Activated naive CD4-positive, alpha-beta T cell treated with anti-CD3 and anti-CD28 coated beads for 36 hours (primary cell): Measurements from ENCODE around the gene ERI3. TPM values are rescaled to one million over a fixed set of nuclear protein-coding genes. Genes with fewer than 3 reads are reported as not detected.
A peak's percentile ranks its signal among the peaks of the same experiment; 100 is the strongest.

Experiments used
- CTCF ChIA-PET: fragments of 350-600 bp; sonication (Branson Sonifier 250); formaldehyde crosslinking; loops from one replicate; lab custom pipeline; 2021; ENCODE audit warnings: antibody characterized with exemption; lab: Charles Lee
- DNase-seq: peaks from one replicate; pipeline ENCODE4 v3.0.0-alpha.2; 2020
- H3K27ac Mint-ChIP-seq: one replicate; pipeline ENCODE4 v1.8.0; 2021; ENCODE audit warnings: mild to moderate bottlenecking, mixed read lengths
- H3K27me3 Mint-ChIP-seq: one replicate; pipeline ENCODE4 v1.8.0; 2021; ENCODE audit warnings: low read depth, mixed read lengths
- H3K36me3 Mint-ChIP-seq: one replicate; pipeline ENCODE4 v1.8.0; 2021; ENCODE audit warnings: low read depth, mixed read lengths
- H3K4me1 Mint-ChIP-seq: one replicate; pipeline ENCODE4 v1.8.0; 2021; ENCODE audit warnings: low read depth, mixed read lengths
- H3K4me3 Mint-ChIP-seq: one replicate; pipeline ENCODE4 v1.8.0; 2021; ENCODE audit warnings: mild to moderate bottlenecking, moderate library complexity, mixed read lengths
- H3K9me3 Mint-ChIP-seq: one replicate; pipeline ENCODE4 v1.8.0; 2021; ENCODE audit warnings: mixed read lengths
- intact Hi-C: fragments of 100-400 bp; cut with micrococcal nuclease; formaldehyde crosslinking; loops from one replicate; pipeline ENCODE4 v1.15.1; 2023
- total RNA-seq, 2 experiments: library from RNA; stranded (reverse); gene quantifications; one replicate each; pipeline ENCODE4 v1.2.3, GENCODE V29; 2021

ERI3 gene
- total RNA-seq, 2 experiments from 2014 or later: 42.4 to 43.0 TPM

DNA sequence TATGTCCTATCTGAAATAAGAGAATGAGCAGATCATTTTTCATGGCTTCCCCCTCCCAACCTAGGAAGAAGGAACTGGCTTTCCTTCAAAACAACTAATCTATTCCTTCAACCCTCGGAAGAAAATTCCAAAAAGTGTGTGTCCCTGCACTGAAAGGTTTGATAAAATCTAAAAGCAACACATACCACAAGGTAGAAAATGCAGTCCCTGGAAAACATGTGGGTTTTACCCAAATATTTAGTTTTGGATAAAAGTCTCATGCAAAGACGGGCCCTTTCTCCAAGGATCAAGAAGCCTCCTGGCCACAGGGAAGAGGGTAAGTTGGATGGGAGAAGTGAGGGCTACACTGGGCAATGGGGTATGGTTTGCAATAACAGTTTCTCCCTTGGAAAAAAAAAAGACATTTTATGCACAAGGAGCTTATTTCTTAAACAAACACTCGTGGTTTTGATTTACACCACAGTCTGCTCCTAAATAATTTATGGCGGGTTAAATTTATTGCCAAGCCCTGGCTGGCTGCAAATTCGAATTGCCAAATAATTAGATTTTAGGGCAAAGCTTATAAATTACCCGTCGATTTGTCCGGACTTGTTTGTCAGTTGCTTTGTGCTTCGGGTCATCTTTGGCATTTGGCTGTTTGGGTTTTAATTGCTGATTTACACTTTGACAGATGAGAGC lies 28.9 kb downstream of the ERI3 start:
- no peak for DNase-seq
- Mint-ChIP-seq H3K36me3 (peaks cover 2% of the 10 kb centered on the region), H3K27me3 (no peaks in the 10 kb centered on the region), H3K4me3 (no peak overlapping the region), H3K27ac (no peak overlapping the region), H3K4me1 (no peaks in the 10 kb centered on the region), H3K9me3 (no peaks in the 10 kb centered on the region)
- intact Hi-C loops: no loop called here
- CTCF ChIA-PET: interaction anchor here (1.1 kb wide), 1 partner anchor 67 kb away, joined by 7 read pairs; no protein-coding TSS in a partner anchor

- Mint-ChIP-seq H3K36me3 (peaks cover 4% of the 10 kb centered on the region), H3K9me3 (no peaks in the 10 kb centered on the region), H3K4me3 (no peak overlapping the region), H3K27ac (no peak overlapping the region), H3K4me1 (peaks cover 2% of the 10 kb centered on the region), H3K27me3 (no peaks in the 10 kb centered on the region)
- intact Hi-C loops: no loop called here
- no peak for DNase-seq
- CTCF ChIA-PET: no interaction called here
These were observed 31.1 kb downstream of the ERI3 start for GRCh38 chr1:44323947-44324346.

GRCh38 chr1:44322367-44322766 lies 32.7 kb downstream of the ERI3 start:
- Mint-ChIP-seq H3K36me3 (peaks cover 16% of the 10 kb centered on the region), H3K27me3 (no peaks in the 10 kb centered on the region), H3K9me3 (no peaks in the 10 kb centered on the region), H3K4me3 (no peak overlapping the region), H3K27ac (no peak overlapping the region), H3K4me1 (peaks cover 11% of the 10 kb centered on the region)
- CTCF ChIA-PET: interaction anchor here (0.6 to 0.9 kb wide), 3 partner anchors 51 to 242 kb away, joined by 3 to 4 read pairs (median 4); no protein-coding TSS in a partner anchor
- intact Hi-C loops: no loop called here
- no peak for DNase-seq

- Mint-ChIP-seq H3K27me3 (no peaks in the 10 kb centered on the region), H3K9me3 (no peaks in the 10 kb centered on the region), H3K4me1 (peaks cover 11% of the 10 kb centered on the region), H3K4me3 (no peak overlapping the region), H3K27ac (no peak overlapping the region), H3K36me3 (peaks cover 18% of the 10 kb centered on the region)
- intact Hi-C loops: no loop called here
- CTCF ChIA-PET: interaction anchor here (0.7 kb wide), 1 partner anchor 242 kb away, joined by 4 read pairs; no protein-coding TSS in a partner anchor
- no peak for DNase-seq
These were observed 33.6 kb downstream of the ERI3 start for GRCh38 chr1:44321466-44321865.

DNA sequence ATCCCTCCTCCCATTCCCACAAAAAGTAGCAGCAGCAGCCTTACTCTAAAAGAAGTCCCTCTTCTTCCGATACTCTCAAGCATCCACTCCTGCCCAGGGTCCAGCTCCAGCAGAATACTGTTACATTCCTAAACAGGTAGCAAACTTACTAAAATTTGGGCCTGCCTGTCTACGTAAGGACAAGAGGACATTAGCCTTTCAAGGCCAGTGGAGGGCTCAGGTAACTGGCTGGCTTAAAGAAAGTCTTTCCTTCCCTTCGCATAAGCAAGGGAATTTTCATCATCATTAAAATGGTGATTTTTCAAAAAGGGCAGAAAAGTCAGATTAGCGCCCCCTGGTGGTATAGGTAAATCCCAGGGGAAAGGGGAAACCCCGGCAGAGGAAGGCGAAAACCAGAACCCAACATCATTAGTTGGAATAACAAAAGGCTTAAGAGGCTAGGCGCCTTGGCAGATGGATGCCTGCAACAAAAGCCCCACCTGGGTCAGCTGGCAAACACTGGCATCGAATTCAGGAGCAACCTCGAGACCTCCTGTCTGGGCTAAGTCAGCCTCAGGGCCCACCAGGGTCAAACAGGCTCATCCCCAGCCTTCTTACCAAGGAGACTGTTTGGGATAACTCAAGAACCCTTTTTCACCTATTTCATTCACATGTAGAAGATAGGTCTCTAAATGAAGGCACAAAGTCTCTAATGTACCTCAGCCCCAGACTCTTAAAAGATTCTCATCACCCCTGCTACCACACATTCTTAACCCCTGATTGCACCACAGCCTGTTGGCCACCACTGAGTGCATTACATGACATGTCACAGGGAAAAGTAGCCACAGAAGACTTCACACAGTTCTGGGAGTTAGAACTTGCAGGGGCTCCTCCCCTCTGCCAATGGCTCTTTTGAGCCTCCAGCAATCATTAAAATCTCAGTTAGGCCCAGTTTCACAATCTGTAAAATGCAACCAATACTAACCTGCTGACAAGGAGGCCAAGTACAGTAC lies 36.7 kb downstream of the ERI3 start:
- H3K27me3 Mint-ChIP-seq: no peaks in the 10 kb centered on the region

DNA sequence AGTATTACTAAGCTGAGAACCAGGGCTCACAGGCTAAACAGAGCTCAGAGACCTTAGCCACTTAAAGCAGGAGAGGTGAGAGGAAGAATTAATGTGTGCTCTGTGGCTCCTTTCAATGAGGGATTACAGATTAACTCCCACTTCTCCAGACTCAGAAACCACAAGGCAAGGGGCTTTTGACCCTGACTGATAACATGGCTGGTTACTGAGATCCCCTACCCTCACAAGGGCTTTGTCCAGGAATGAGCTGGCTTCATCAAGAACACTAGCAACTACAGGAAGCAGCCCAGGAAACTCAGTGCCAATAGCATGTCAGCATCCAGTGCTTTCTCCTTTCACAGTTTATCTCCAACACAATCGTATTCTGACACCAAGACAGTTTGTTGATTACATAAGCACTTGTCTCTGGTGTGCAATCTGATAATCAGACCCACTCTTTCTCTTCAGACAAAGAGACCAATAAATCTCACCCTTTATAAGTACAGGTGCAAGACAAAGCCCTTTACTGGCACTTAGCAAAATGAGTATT lies 38.8 kb downstream of the ERI3 start:
- H3K4me3 Mint-ChIP-seq: no peak overlapping the region
- intact Hi-C loops: loop anchor here (5.0 kb wide), 1 partner anchor 79 kb away; no protein-coding TSS in a partner anchor
- peak; percentile 43 for DNase-seq
- CTCF ChIA-PET: interaction anchor here (5.3 kb wide), 1 partner anchor 99 kb away, joined by 34 read pairs; no protein-coding TSS in a partner anchor
- H3K27ac Mint-ChIP-seq: peak overlapping the region; percentile 68
- no peaks in the 10 kb centered on the region for H3K9me3 Mint-ChIP-seq
- peaks cover 11% of the 10 kb centered on the region for H3K4me1 Mint-ChIP-seq
- H3K36me3 Mint-ChIP-seq: peaks cover 27% of the 10 kb centered on the region
- no peaks in the 10 kb centered on the region for H3K27me3 Mint-ChIP-seq

More for the DNA sequence above, 36.7 kb downstream of the ERI3 start:
- Mint-ChIP-seq H3K4me3 (no peak overlapping the region), H3K4me1 (peaks cover 11% of the 10 kb centered on the region), H3K27ac (peak overlapping the region; percentile 34), H3K9me3 (no peaks in the 10 kb centered on the region), H3K36me3 (peaks cover 22% of the 10 kb centered on the region)
- peak; percentile 75 for DNase-seq
- intact Hi-C loops: loop anchor here (1.0 to 5.0 kb wide), 3 partner anchors 12 to 101 kb away; no protein-coding TSS in a partner anchor
- CTCF ChIA-PET: interaction anchor here (0.7 to 1.6 kb wide), 4 partner anchors 9 to 101 kb away, joined by 4 to 25 read pairs (median 6); no protein-coding TSS in a partner anchor

GRCh38 chr1:44315521-44315920 lies 39.5 kb downstream of the ERI3 start:
- Mint-ChIP-seq H3K4me1 (peaks cover 11% of the 10 kb centered on the region), H3K27me3 (no peaks in the 10 kb centered on the region), H3K4me3 (no peak overlapping the region), H3K36me3 (peaks cover 27% of the 10 kb centered on the region), H3K27ac (no peak overlapping the region), H3K9me3 (no peaks in the 10 kb centered on the region)
- CTCF ChIA-PET: interaction anchor here (0.6 to 5.3 kb wide), 3 partner anchors 11 to 268 kb away, joined by 3 to 34 read pairs (median 4); no protein-coding TSS in a partner anchor
- intact Hi-C loops: loop anchor here (5.0 kb wide), 1 partner anchor 78 kb away; no protein-coding TSS in a partner anchor
- no peak for DNase-seq

GRCh38 chr1:44314452-44314851 lies 40.6 kb downstream of the ERI3 start:
- Mint-ChIP-seq H3K27ac (no peak overlapping the region), H3K36me3 (peaks cover 31% of the 10 kb centered on the region)
- intact Hi-C loops: no loop called here

GRCh38 chr1:44313265-44313918 lies 41.7 kb downstream of the ERI3 start:
- CTCF ChIA-PET: interaction anchor here (0.7 to 5.3 kb wide), 3 partner anchors 74 to 280 kb away, joined by 3 to 34 read pairs (median 3); no protein-coding TSS in a partner anchor

More at GRCh38 chr1:44314452-44314851, 40.6 kb downstream of the ERI3 start:
- CTCF ChIA-PET: interaction anchor here (5.3 kb wide), 1 partner anchor 97 kb away, joined by 34 read pairs; no protein-coding TSS in a partner anchor
- Mint-ChIP-seq H3K4me3 (no peak overlapping the region), H3K27me3 (no peaks in the 10 kb centered on the region), H3K9me3 (no peaks in the 10 kb centered on the region), H3K4me1 (peaks cover 11% of the 10 kb centered on the region)
- no peak for DNase-seq

DNA sequence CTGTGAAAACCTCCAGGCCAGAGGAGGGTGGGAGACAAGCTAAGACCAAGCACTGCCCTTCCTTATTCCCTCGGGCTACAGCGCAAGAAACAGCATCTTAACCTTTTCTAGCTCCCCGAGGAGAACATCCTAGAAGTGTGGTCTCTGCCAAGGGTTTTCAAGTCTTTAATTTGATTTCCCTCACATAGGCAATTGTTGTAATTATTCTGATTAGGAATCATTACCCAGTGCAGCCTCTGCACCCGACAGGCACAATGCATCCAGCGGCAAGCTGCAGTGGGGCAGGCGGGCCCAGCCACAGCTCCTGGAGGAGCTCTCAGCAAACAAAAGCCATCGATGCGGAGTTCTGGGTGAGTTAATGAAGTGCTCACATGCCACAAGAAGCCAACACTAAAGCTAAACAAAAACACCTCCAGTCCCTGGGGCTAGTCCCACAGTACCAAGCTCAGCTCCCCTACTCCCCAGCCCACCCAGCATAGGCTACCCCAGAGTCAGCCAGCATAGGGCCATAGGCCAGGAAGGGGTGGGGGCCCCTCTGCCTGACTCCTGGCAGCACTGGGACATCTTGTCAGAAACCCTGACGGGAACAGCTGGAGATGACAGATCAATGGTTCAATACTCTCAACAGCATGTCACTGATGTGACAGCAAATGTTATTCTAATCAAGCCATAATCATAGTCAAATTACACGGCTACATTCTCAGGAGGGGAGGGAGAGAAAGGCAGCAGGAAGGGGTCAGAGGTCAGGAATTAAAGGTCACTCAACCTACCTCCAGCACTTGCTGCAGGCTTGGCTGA lies 42.5 kb downstream of the ERI3 start:
- Mint-ChIP-seq H3K36me3 (peaks cover 31% of the 10 kb centered on the region), H3K9me3 (no peaks in the 10 kb centered on the region), H3K27ac (peak overlapping the region; percentile 41), H3K4me1 (no peaks in the 10 kb centered on the region), H3K4me3 (no peak overlapping the region), H3K27me3 (no peaks in the 10 kb centered on the region)
- DNase-seq: no peak
- intact Hi-C loops: no loop called here
- CTCF ChIA-PET: interaction anchor here (1.2 to 5.3 kb wide), 2 partner anchors 95 to 281 kb away, joined by 3 to 34 read pairs; no protein-coding TSS in a partner anchor

More at GRCh38 chr1:44313265-44313918, 41.7 kb downstream of the ERI3 start:
- no peaks in the 10 kb centered on the region for H3K27me3 Mint-ChIP-seq
- intact Hi-C loops: no loop called here
- no peak for DNase-seq
- H3K36me3 Mint-ChIP-seq: peaks cover 31% of the 10 kb centered on the region
- H3K4me3 Mint-ChIP-seq: no peak overlapping the region
- H3K9me3 Mint-ChIP-seq: no peaks in the 10 kb centered on the region
- H3K4me1 Mint-ChIP-seq: peaks cover 6% of the 10 kb centered on the region
- H3K27ac Mint-ChIP-seq: peak overlapping the region; percentile 25
